Measurements from ENCODE around the gene C1orf50. TPM values are rescaled to one million over a fixed set of nuclear protein-coding genes. Genes with fewer than 3 reads are reported as not detected.

Gene C1orf50
- total RNA-seq, 5 donors from 2014 or later (not counting 1 experiment from before 2014, with no cell fraction given), result 12.4 to 15.3 (median 13.9) TPM

- Histone ChIP-seq H3K9me3 (no peaks in the 10 kb centered on the region), H3K27ac (ENCODE audit: low read length) (no peak overlapping the region), H3K27me3 (replicated peaks in 1 of 2; ENCODE audit: control insufficient read depth in 2 of 2, extremely low read depth in 1 of 2, insufficient read depth in 2 of 2, low read length in 1 of 2) (no peaks in the 10 kb centered on the region), H3K4me1 (ENCODE audit: control insufficient read depth in 1 of 2, extremely low read depth in 1 of 2, insufficient read depth in 2 of 2, low read length in 2 of 2) (peaks cover 0 to 2% of the 10 kb centered on the region in 2 experiments), H3K36me3 (ENCODE audit: control insufficient read depth in 2 of 2, extremely low read depth in 1 of 2, insufficient read depth in 1 of 2, low read length in 1 of 2) (peaks cover 0 to 30% of the 10 kb centered on the region in 2 donors), H3K4me3 (ENCODE audit: control insufficient read depth in 1 of 2, extremely low read depth in 1 of 2, low read length in 1 of 2) (no peak overlapping the region)
- WGBS (ENCODE audit: insufficient coverage), result 85% methylated on average over 20 of the region's 21 CpGs
- Mint-ChIP-seq H3K4me1 (no peaks in the 10 kb centered on the region), H3K36me3 (peaks cover 8% of the 10 kb centered on the region), H3K27ac (no peak overlapping the region), H3K4me3 (no peak overlapping the region), H3K9me3 (no peaks in the 10 kb centered on the region), H3K27me3 (no peaks in the 10 kb centered on the region)
- DNase-seq (no peak), ATAC-seq (replicated peaks in 1 of 4) (no peak)
- ChIA-PET CTCF (no interaction called here), POLR2A (no interaction called here)
These were observed 23.5 kb upstream of the C1orf50 start for GRCh38 chr1:42743317-42744147.

GRCh38 chr1:42744148-42744413 is 23.0 kb upstream of the C1orf50 start:
- no peaks in the 10 kb centered on the region for H3K27me3 Mint-ChIP-seq
- ChIA-PET POLR2A (no interaction called here), CTCF (no interaction called here)
- H3K4me1 ChIP-seq (ENCODE audit: control insufficient read depth in 1 of 2, extremely low read depth in 1 of 2, insufficient read depth in 2 of 2, low read length in 2 of 2), result peaks cover 0 to 2% of the 10 kb centered on the region in 2 experiments
- no peaks in the 10 kb centered on the region for H3K27me3 ChIP-seq (replicated peaks in 1 of 2; ENCODE audit: control insufficient read depth in 2 of 2, extremely low read depth in 1 of 2, insufficient read depth in 2 of 2, low read length in 1 of 2)
- no peak overlapping the region for H3K4me3 ChIP-seq (ENCODE audit: control insufficient read depth in 1 of 2, extremely low read depth in 1 of 2, low read length in 1 of 2)
- H3K4me1 Mint-ChIP-seq, result no peaks in the 10 kb centered on the region
- H3K9me3 ChIP-seq, result no peaks in the 10 kb centered on the region
- WGBS (ENCODE audit: insufficient coverage), result 94% methylated on average over 3 of the region's 9 CpGs
- ATAC-seq (replicated peaks in 1 of 4) (no peak), DNase-seq (no peak)
- H3K36me3 Mint-ChIP-seq, result peaks cover 14% of the 10 kb centered on the region
- H3K27ac ChIP-seq (ENCODE audit: low read length), result no peak overlapping the region
- H3K36me3 ChIP-seq (ENCODE audit: control insufficient read depth in 2 of 2, extremely low read depth in 1 of 2, insufficient read depth in 1 of 2, low read length in 1 of 2), result peaks cover 3 to 34% of the 10 kb centered on the region in 2 donors
- no peaks in the 10 kb centered on the region for H3K9me3 Mint-ChIP-seq
- no peak overlapping the region for H3K27ac Mint-ChIP-seq
- H3K4me3 Mint-ChIP-seq, result no peak overlapping the region

GRCh38 chr1:42745851-42746250 is 21.2 kb upstream of the C1orf50 start:
- no peak overlapping the region for H3K4me3 Mint-ChIP-seq
- ATAC-seq (replicated peaks in 1 of 4) (no peak), DNase-seq (no peak)
- no peaks in the 10 kb centered on the region for H3K9me3 Mint-ChIP-seq
- no peaks in the 10 kb centered on the region for H3K4me1 Mint-ChIP-seq
- no peaks in the 10 kb centered on the region for H3K9me3 ChIP-seq
- peaks cover 8 to 47% of the 10 kb centered on the region in 2 donors for H3K36me3 ChIP-seq (ENCODE audit: control insufficient read depth in 2 of 2, extremely low read depth in 1 of 2, insufficient read depth in 1 of 2, low read length in 1 of 2)
- WGBS (ENCODE audit: insufficient coverage), result 98% methylated on average over 6 of the region's 8 CpGs
- peaks cover 26% of the 10 kb centered on the region for H3K36me3 Mint-ChIP-seq
- ChIA-PET POLR2A (no interaction called here), CTCF (interaction anchor here in 1 of 2 donors (0.5 to 0.7 kb wide), 2 partner anchors 22 to 338 kb away, joined by 4 read pairs; partner anchors contain the start of gene C1orf50)
- peaks cover 0 to 2% of the 10 kb centered on the region in 2 experiments for H3K4me1 ChIP-seq (ENCODE audit: control insufficient read depth in 1 of 2, extremely low read depth in 1 of 2, insufficient read depth in 2 of 2, low read length in 2 of 2)
- H3K4me3 ChIP-seq (ENCODE audit: control insufficient read depth in 1 of 2, extremely low read depth in 1 of 2, low read length in 1 of 2), result no peak overlapping the region
- no peaks in the 10 kb centered on the region for H3K27me3 ChIP-seq (replicated peaks in 1 of 2; ENCODE audit: control insufficient read depth in 2 of 2, extremely low read depth in 1 of 2, insufficient read depth in 2 of 2, low read length in 1 of 2)
- no peak overlapping the region for H3K27ac Mint-ChIP-seq
- H3K27ac ChIP-seq (ENCODE audit: low read length), result no peak overlapping the region
- no peaks in the 10 kb centered on the region for H3K27me3 Mint-ChIP-seq

GRCh38 chr1:42746436-42747105 is 20.5 kb upstream of the C1orf50 start:
- Mint-ChIP-seq H3K27me3 (no peaks in the 10 kb centered on the region), H3K4me3 (no peak overlapping the region), H3K9me3 (peaks cover 0 to under 1% (median 0%) of the 10 kb centered on the region in 3 donors), H3K4me1 (no peaks in the 10 kb centered on the region), H3K36me3 (peaks cover 27% of the 10 kb centered on the region), H3K27ac (no peak overlapping the region)
- Histone ChIP-seq H3K9me3 (no peaks in the 10 kb centered on the region), H3K36me3 (ENCODE audit: control insufficient read depth in 2 of 2, extremely low read depth in 1 of 2, insufficient read depth in 1 of 2, low read length in 1 of 2) (peaks cover 8 to 47% of the 10 kb centered on the region in 2 donors), H3K27me3 (replicated peaks in 1 of 2; ENCODE audit: control insufficient read depth in 2 of 2, extremely low read depth in 1 of 2, insufficient read depth in 2 of 2, low read length in 1 of 2) (no peaks in the 10 kb centered on the region), H3K4me3 (ENCODE audit: control insufficient read depth in 1 of 2, extremely low read depth in 1 of 2, low read length in 1 of 2) (no peak overlapping the region), H3K4me1 (ENCODE audit: control insufficient read depth in 1 of 2, extremely low read depth in 1 of 2, insufficient read depth in 2 of 2, low read length in 2 of 2) (peaks cover 0 to 2% of the 10 kb centered on the region in 2 experiments), H3K27ac (ENCODE audit: low read length) (no peak overlapping the region)
- DNase-seq, result no peak
- POLR2A ChIA-PET, result interaction anchor here in 1 of 2 donors (0.5 kb wide), 1 partner anchor 19 kb away, joined by 6 read pairs; no protein-coding TSS in a partner anchor
- ATAC-seq (replicated peaks in 1 of 4), result no peak
- CTCF ChIA-PET, result interaction anchor here in 1 of 2 donors (0.9 kb wide), 1 partner anchor 168 kb away, joined by 4 read pairs; no protein-coding TSS in a partner anchor
- 97% methylated on average over 12 of the region's 12 CpGs for WGBS (ENCODE audit: insufficient coverage)

GRCh38 chr1:42747125-42747524 is 19.9 kb upstream of the C1orf50 start:
- H3K36me3 ChIP-seq (ENCODE audit: control insufficient read depth in 2 of 2, extremely low read depth in 1 of 2, insufficient read depth in 1 of 2, low read length in 1 of 2), result peaks cover 8 to 53% of the 10 kb centered on the region in 2 donors

GRCh38 chr1:42748021-42748420 is 19.0 kb upstream of the C1orf50 start:
- H3K36me3 ChIP-seq (ENCODE audit: control insufficient read depth in 2 of 2, extremely low read depth in 1 of 2, insufficient read depth in 1 of 2, low read length in 1 of 2), result peaks cover 8 to 62% of the 10 kb centered on the region in 2 donors
- Mint-ChIP-seq H3K27me3 (no peaks in the 10 kb centered on the region), H3K27ac (no peak overlapping the region), H3K4me1 (no peaks in the 10 kb centered on the region), H3K36me3 (peaks cover 42% of the 10 kb centered on the region), H3K9me3 (peaks cover 0 to 5% (median 0%) of the 10 kb centered on the region in 3 donors), H3K4me3 (no peak overlapping the region)
- no peak overlapping the region for H3K27ac ChIP-seq (ENCODE audit: low read length)
- DNase-seq (no peak), ATAC-seq (replicated peaks in 1 of 4) (no peak)
- 93% methylated on average over 9 of the region's 10 CpGs for WGBS (ENCODE audit: insufficient coverage)
- H3K9me3 ChIP-seq, result no peaks in the 10 kb centered on the region
- ChIA-PET POLR2A (no interaction called here), CTCF (interaction anchor here in 1 of 2 donors (0.6 kb wide), 1 partner anchor 1710 kb away, joined by 8 read pairs; no protein-coding TSS in a partner anchor)
- H3K4me3 ChIP-seq (ENCODE audit: control insufficient read depth in 1 of 2, extremely low read depth in 1 of 2, low read length in 1 of 2), result no peak overlapping the region
- H3K27me3 ChIP-seq (replicated peaks in 1 of 2; ENCODE audit: control insufficient read depth in 2 of 2, extremely low read depth in 1 of 2, insufficient read depth in 2 of 2, low read length in 1 of 2), result no peaks in the 10 kb centered on the region
- H3K4me1 ChIP-seq (ENCODE audit: control insufficient read depth in 1 of 2, extremely low read depth in 1 of 2, insufficient read depth in 2 of 2, low read length in 2 of 2), result peaks cover 0 to 2% of the 10 kb centered on the region in 2 experiments

More at GRCh38 chr1:42747125-42747524, 19.9 kb upstream of the C1orf50 start:
- CTCF ChIA-PET, result interaction anchor here in 1 of 2 donors (0.9 kb wide), 1 partner anchor 169 kb away, joined by 4 read pairs; no protein-coding TSS in a partner anchor
- Mint-ChIP-seq H3K4me3 (no peak overlapping the region), H3K9me3 (peaks cover 0 to 5% (median 0%) of the 10 kb centered on the region in 3 donors), H3K36me3 (peaks cover 33% of the 10 kb centered on the region), H3K4me1 (no peaks in the 10 kb centered on the region), H3K27ac (no peak overlapping the region), H3K27me3 (no peaks in the 10 kb centered on the region)
- 81% methylated on average over 13 of the region's 14 CpGs for WGBS (ENCODE audit: insufficient coverage)
- no peak overlapping the region for H3K4me3 ChIP-seq (ENCODE audit: control insufficient read depth in 1 of 2, extremely low read depth in 1 of 2, low read length in 1 of 2)
- POLR2A ChIA-PET, result interaction anchor here in 1 of 2 donors (0.5 kb wide), 1 partner anchor 19 kb away, joined by 6 read pairs; no protein-coding TSS in a partner anchor
- ATAC-seq (replicated peaks in 1 of 4) (peak in 3 of 4 experiments; percentile 35 to 60 (median 51)), DNase-seq (peak in 29 of 35 experiments; percentile 9 to 67 (median 32))
- H3K4me1 ChIP-seq (ENCODE audit: control insufficient read depth in 1 of 2, extremely low read depth in 1 of 2, insufficient read depth in 2 of 2, low read length in 2 of 2), result peaks cover 0 to 2% of the 10 kb centered on the region in 2 experiments
- no peaks in the 10 kb centered on the region for H3K27me3 ChIP-seq (replicated peaks in 1 of 2; ENCODE audit: control insufficient read depth in 2 of 2, extremely low read depth in 1 of 2, insufficient read depth in 2 of 2, low read length in 1 of 2)
- no peaks in the 10 kb centered on the region for H3K9me3 ChIP-seq
- H3K27ac ChIP-seq (ENCODE audit: low read length), result no peak overlapping the region
